BE2C (cell line): ENCODE data around the gene CNPY3.

Source experiments
- DNase-seq: peaks from one replicate; pipeline ENCODE4 v3.0.0-alpha.2; 2020
- H3K27me3 ChIP-seq: fragments of 250-450 bp; sonication (Bioruptor Pico); 2 replicates; pipeline ENCODE4 v1.5.1; 2020; ENCODE audit warnings: mild to moderate bottlenecking
- H3K36me3 ChIP-seq: fragments of 250-450 bp; sonication (Bioruptor Pico); 2 replicates; pipeline ENCODE4 v1.5.1; 2020; ENCODE audit warnings: mild to moderate bottlenecking
- H3K4me1 ChIP-seq: fragments of 250-450 bp; sonication (Bioruptor Pico); 2 replicates; pipeline ENCODE4 v1.5.1; 2020
- H3K4me3 ChIP-seq: 2 replicates; pipeline ENCODE4 v1.5.1; 2011; ENCODE audit warnings: low read depth, low read length
- H3K9me3 ChIP-seq: fragments of 250-450 bp; sonication (Bioruptor Pico); 2 replicates; pipeline ENCODE4 v1.5.1; 2020
- TF ChIP-seq, protein P1 (sequence below): IDR thresholded peaks from 2 replicates; pipeline ENCODE4 v1.5.1; 2012; ENCODE audit warnings: mild to moderate bottlenecking, low read depth, low read length

Gene CNPY3

DNA sequence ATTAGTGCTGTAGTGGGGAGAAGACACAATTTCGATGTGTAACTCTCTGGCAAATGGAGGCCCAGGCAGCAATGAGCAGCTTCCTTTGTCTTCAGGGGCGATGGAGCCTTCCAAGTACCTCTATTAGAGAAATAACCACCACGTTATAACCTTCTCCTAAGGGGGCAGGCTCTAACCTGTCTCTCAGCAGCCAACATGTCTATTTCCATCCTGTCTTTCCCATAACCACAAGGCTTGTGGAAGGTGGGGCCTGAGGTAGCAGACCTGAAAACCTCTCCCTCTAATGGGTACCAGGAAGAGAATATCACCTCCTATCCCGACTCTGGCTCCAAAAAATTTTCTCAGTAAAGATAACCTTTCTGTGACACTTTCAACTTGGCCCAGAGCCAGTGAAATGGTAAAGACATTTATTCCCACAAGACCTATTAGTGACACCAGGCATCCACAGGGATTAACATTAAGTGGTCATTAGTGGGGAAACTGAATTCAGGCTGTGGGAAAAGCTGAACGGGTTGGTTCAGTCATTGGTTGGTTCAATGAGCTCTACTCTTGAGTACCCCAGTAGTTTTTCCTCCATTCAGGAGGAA is 45.7 kb downstream of the CNPY3 start:
- Histone ChIP-seq H3K4me1 (peaks cover 5% of the 10 kb centered on the region; the same call in 1 of the 2 replicates), H3K27me3 (no peaks in the 10 kb centered on the region), H3K36me3 (peaks cover under 1% of the 10 kb centered on the region; the same call in 1 of the 2 replicates), H3K9me3 (no peaks in the 10 kb centered on the region), H3K4me3 (no peak overlapping the region)
- TF ChIP-seq, protein P1, sequence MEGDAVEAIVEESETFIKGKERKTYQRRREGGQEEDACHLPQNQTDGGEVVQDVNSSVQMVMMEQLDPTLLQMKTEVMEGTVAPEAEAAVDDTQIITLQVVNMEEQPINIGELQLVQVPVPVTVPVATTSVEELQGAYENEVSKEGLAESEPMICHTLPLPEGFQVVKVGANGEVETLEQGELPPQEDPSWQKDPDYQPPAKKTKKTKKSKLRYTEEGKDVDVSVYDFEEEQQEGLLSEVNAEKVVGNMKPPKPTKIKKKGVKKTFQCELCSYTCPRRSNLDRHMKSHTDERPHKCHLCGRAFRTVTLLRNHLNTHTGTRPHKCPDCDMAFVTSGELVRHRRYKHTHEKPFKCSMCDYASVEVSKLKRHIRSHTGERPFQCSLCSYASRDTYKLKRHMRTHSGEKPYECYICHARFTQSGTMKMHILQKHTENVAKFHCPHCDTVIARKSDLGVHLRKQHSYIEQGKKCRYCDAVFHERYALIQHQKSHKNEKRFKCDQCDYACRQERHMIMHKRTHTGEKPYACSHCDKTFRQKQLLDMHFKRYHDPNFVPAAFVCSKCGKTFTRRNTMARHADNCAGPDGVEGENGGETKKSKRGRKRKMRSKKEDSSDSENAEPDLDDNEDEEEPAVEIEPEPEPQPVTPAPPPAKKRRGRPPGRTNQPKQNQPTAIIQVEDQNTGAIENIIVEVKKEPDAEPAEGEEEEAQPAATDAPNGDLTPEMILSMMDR, result no peak
- DNase-seq, result peak; percentile 28

DNA sequence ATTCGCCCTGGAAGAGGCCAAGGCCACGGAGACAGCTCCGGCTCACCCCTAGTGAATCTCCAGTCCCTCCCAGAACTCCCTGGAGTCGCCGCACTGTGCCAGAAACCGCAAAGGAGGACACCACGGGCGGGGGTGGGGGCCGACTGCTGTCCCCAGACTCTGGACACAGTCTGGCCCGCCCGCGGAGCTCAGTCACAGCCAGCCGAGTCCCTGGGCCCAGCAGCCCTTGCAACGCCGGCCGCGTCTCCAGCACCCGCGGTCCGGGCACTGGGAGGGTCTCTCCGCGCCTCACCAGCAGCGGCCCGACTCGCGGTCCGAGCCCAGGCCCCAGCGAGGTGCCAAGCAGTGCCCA is 49.2 kb downstream of the CNPY3 start:
- H3K4me3 ChIP-seq, result peak overlapping the region; percentile 88
- no peaks in the 10 kb centered on the region for H3K27me3 ChIP-seq
- peaks cover 5% of the 10 kb centered on the region; the same call in 1 of the 2 replicates for H3K4me1 ChIP-seq
- TF ChIP-seq, protein P1, result no peak
- H3K9me3 ChIP-seq, result no peaks in the 10 kb centered on the region
- no peak for DNase-seq
- no peaks in the 10 kb centered on the region for H3K36me3 ChIP-seq

DNA sequence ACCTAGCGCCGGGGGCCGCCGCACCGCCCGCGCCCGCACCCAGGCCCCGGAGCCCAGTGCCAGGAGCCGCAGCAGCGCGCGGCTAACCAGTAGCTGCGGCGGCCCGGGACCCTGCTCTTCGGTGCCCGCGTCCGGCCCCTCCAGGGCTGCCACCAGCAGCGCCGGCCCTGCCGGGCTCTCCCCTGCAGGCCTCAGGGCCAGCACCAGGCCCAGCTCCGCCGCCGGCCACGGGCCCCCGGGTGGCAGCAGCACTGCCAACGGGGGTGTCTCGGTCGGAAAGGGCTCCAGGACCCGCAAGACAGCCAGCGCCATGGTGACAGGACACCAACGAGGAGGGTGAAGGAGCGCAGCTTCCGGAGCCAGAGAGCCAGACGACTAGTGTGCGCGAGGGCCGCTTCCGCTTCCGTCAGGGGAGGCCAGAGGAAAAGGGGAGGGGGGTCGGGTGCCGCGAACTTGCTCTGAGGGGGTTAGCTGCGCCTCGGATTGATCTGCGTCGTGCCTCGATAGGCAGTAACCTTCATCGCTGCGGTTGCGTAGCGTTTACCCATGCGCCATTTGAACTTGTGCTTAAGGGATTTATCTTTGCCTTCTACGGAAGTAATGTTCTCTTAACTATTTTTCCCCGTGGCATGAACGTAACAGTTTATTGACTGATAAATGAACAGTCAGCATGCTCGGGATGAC is 49.7 kb downstream of the CNPY3 start, which contains the start of gene PEX6:
Gene PEX6, minus strand, starts transcription at position 343 of the 684 bp plus-strand sequence. Its CDS starts 31 bp downstream, at position 312.
- DNase-seq, result peak; percentile 94
- Histone ChIP-seq H3K4me1 (peaks cover 5% of the 10 kb centered on the region; the same call in 1 of the 2 replicates), H3K27me3 (no peaks in the 10 kb centered on the region), H3K9me3 (no peaks in the 10 kb centered on the region), H3K4me3 (peak within 1 kb of the TSS; percentile 88), H3K36me3 (no peaks in the 10 kb centered on the region)
- TF ChIP-seq, protein P1, result no peak

DNA sequence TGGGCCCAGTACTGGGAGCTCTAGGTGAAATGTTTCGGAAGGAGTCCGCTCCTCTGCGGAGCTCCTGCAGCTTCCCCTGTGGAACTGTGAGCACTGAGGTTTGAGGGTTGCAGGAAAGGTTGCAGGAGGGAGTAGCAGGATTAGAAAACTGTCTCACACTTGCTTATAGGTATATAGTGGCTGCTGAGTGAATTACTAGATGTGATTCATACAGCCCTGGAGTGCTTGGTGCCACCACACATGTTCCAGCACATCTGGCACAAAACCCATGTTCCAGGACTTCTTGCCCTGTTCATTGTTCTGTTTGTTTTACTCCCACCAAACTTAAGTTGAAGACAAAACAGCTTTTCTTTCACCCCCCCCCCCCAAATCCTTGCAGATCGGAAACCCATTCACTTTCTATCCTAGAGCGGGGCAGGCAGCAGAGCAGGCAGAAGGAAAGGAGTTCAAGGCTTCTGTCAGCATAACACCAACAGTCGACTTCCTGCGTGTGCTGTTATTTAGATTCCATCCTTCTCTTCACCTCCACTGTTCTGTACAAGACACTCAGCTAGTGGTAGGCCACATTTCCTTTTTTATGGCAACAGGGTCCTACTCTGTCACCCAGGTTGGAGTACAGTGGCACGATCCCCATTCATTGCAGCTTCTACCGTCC is 50.4 kb downstream of the CNPY3 start:
- Histone ChIP-seq H3K4me3 (peak overlapping the region; percentile 88), H3K9me3 (no peaks in the 10 kb centered on the region), H3K27me3 (no peaks in the 10 kb centered on the region), H3K4me1 (peaks cover 5% of the 10 kb centered on the region; the same call in 1 of the 2 replicates), H3K36me3 (no peaks in the 10 kb centered on the region)
- TF ChIP-seq, protein P1, result no peak
- DNase-seq, result no peak

DNA sequence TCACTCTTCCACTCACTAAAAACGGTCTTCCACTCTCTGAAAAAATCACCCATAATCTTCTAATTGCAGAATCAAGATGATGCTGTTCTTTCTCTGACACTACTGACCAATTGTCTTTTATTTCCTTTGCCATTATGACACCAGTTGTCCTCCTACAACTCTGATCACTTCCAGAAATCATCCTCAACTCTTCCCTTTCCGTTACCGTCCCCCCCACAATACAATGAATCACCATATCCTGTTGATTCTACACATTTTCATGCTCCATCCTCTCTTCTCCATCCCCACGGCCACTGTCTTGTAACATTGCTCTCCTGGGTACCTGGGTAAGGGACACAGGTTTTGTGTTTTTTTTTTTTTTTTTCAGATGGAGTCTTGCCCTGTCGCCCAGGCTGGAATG is 52.6 kb downstream of the CNPY3 start:
- Histone ChIP-seq H3K4me1 (no peaks in the 10 kb centered on the region; the same call in 1 of the 2 replicates), H3K9me3 (no peaks in the 10 kb centered on the region), H3K36me3 (no peaks in the 10 kb centered on the region), H3K4me3 (no peak overlapping the region), H3K27me3 (no peaks in the 10 kb centered on the region)
- TF ChIP-seq, protein P1, result no peak
- no peak for DNase-seq
